ENCODE measurements around the gene PBX3. TPM values are rescaled to one million over a fixed set of nuclear protein-coding genes. Genes with fewer than 3 reads are reported as not detected.

The PBX3 gene
- polyA plus RNA-seq, 1 donor, result 11.2 TPM

DNA sequence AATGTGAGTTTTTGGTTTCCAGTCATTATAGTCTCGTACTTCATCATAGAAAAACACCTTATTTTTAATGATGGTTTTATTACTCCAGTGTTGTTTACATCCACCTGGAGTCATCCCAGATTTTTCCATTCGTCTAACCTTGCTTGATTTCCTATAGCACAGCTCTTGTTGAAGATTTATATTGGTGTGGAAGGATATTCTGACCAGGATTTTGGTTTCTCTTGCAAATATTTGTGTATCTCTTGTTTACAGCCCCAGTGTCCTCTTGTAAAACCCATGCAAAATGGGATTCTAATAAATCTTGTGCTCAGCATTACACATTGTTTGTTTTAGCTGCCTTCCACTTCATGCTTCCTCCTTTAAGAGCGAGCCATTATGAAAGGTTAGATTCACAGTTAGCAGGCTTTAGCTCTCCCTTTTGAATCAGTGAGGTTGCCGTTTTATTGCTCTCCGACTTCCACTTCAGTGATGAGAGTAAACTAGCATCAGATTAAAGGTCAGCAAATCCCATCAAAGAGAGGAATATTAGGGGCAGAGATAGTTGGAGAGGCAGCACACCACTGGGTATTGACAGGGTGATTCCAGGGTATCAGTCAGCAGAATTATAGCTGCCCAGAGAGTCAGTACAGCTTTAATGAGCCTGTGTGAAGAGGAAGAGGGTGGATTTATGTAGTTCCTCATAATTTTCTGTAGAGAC is 157.1 kb downstream of the PBX3 start:
- DNase-seq (ENCODE audit: low read depth), result no peak

DNA sequence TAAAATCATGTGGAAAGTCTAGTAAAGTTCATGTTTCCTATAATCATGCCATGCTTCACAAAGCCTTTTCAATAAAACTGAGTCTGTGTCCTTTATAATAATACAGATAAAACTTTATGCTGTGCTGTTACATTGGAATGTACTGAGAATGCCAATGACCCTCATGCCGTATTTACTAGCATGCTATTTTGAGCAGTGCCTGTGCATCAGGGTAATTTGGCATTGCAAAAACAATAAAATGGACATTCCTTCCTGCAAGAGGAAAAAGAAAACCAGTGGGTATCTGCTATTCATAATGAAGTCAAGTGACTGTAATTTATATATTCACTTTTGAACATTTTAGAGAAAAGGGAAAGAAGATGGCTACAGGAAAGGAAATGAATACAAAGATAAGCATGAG is 159.0 kb downstream of the PBX3 start:
- no peak for DNase-seq (ENCODE audit: low read depth)

DNA sequence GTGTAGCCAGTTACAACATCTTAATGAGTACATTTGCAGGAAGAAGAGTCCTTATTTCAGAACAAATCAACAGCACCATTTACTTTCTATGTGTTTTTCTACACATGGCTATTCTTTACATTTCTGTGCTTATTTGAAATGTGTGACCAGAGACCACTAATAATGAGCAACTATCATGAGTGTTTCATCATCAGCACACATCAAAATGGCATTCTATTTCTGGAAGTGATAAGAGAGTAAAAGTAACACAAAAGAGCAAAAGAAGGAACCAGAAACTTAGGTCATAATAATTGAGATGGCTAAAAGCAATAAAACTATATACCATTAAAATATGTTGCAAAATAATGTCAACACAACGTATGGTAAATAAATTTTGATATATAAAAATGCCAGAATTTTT is 159.7 kb downstream of the PBX3 start:
- no peak for DNase-seq (ENCODE audit: low read depth)

DNA sequence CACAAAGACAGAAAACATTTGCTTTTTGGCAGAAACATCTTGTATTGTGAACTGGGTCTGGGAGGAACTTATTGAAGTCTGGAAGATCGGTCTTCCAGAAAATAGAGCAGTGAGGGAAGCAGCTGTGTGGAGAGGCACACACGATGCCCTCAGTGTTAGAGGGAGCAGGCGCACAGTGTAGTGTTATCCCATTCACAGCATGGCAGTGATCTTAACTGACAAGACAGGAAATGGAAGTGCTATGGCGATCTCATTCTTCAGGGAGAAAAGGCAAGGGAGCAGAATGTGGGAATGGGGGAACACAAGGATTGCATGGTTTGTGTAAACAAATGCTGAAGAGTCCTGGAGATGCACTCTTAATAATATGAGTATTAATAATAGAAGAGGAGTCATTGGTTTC is 161.0 kb downstream of the PBX3 start:
- DNase-seq (ENCODE audit: low read depth), result no peak

DNA sequence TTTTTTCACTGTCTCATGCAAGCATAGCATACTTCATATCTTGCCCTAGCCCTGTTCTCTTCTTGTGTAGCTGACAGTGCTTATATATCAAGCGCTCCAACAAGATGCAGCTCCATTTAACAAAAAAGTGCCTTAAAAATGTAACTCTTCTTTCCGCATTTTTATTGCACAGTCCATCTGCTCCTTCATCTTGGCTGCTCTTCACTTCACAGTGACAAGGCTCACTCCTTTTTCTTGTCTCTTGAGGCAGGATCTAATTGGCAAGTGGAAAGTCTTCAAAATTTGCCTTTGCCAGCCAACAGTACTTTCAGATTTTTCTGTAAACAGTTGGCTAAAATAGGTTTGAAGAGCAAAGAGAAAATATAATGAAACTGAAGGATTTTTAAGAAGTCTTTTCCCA is 161.8 kb downstream of the PBX3 start:
- no peak for DNase-seq (ENCODE audit: low read depth)

DNA sequence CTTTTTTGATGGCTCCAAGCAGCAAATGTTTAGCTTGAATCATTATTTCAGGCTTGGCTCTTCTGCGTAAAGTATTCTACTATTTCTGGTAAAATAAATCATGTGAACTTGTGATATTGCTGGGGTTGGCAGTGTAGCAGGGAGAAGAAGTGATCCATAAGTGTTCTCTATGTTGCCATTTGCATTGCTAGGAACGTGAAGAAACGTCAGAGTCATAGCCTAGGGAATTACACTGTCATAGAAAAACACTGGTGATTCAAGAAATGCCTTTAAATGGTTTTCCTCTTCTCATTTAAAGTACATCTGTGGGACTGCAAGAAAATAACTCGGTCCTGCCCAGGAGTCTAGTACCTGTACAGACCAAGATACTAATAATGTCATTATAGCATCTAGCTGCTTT is 162.3 kb downstream of the PBX3 start:
- DNase-seq (ENCODE audit: low read depth), result no peak

DNA sequence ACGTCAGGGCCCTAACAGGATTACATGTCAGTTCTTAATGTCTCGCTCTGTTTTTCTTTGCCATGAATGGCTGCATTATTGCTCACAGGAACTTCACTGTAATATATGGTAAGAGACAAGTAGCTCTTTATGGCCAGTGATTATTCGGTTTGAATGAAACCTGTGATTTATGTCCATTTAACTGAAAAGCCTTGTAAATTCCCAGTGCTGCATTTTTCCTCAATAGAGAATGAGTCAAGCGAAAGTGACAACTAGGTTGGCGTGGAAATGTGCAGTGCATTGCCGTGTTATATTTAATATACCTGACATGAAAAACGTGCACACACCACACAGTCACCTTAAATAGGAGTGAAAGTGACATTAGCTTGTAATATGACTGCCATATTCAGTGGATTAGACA is 163.1 kb downstream of the PBX3 start:
- DNase-seq (ENCODE audit: low read depth), result no peak

DNA sequence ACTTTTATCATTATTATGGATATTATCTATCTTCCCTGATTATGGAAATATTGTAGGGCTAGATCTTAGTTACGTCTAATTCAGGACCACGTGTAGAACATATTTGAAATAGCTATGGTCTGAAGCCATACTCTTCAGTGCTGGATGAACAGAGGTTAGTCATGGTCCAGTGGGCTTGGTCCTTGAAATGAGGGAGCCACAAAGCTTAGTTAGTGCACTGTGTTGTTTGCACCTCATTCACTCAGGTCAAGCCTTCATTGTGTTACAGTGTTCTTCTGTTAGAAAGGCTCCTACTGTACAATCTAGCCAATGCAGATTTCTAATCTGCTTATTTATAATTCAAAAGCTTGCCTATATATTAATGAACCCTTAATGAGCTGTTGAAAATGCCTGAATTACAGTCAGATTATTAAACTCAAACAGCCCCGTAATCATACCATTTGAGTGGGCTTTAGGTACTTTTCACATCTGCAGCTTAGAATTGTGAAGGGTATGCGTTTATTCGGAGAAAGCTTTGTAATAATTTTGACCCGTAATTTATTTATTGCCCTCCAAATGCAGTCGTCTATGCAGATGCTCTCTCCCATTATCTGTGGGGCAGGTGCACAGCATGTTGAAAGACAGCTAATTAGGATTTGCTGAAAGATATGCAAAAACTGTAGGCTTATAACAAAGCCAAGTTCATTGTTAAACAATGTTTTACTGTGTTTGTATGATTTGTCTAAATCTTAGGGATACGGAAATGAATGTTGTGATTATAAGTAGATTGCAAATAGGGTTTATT is 164.9 kb downstream of the PBX3 start:
- DNase-seq (ENCODE audit: low read depth), result no peak

DNA sequence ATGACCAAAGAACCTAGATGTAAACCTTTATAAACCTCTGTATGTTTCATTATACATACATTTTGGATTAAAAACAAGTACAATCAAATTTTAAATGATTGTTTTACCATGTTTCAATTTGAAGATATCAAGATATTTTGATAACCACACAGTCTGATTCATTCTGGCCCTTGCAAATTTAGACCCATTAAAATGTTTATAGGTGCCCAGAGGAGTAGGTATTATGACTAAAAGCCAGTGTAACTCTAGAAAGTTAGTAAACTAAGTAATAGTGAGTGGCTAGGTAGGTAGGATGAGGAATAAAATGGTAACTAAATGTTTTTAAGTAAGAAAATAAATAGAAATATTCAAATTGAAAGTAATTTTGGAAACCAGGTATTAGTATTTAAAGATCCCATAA is 165.5 kb downstream of the PBX3 start:
- no peak for DNase-seq (ENCODE audit: low read depth)

DNA sequence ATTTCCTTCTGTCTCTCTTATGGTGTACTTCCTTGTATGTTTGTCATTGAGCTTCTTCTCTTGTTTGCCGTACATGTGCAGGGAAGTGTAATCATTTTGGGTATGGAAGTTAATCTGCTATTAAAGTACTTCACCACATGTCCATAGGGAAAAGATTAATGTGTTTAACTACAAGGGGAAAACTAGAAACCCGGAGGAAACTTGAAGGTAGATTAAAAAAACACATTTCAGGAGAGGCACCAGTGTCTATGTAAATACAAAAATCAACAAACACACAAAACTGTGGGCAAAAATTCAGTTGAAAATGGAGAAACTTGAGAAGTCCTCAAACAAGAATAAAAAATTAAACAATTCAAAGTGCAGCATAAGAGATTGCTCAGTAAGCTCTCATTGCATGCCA is 166.4 kb downstream of the PBX3 start:
- no peak for DNase-seq (ENCODE audit: low read depth)

DNA sequence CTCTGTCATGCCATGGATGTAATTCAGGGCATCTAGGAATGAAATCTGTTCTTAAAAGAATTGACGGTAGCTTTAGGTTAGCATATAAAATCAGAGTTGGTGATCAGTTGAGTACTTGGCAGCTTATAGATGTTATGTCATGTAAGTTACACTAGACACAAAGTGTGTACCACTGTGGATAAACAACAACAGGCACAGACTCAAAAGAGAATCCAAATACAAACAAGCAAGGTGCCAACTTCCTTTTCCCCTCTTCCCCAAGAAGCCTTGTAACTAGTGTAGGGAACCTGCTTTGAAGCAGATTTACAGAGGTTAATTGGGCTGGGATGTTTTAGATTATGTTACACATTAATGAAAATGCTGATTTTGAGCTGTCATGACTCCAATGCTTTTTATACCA is 167.2 kb downstream of the PBX3 start:
- DNase-seq (ENCODE audit: low read depth), result no peak

DNA sequence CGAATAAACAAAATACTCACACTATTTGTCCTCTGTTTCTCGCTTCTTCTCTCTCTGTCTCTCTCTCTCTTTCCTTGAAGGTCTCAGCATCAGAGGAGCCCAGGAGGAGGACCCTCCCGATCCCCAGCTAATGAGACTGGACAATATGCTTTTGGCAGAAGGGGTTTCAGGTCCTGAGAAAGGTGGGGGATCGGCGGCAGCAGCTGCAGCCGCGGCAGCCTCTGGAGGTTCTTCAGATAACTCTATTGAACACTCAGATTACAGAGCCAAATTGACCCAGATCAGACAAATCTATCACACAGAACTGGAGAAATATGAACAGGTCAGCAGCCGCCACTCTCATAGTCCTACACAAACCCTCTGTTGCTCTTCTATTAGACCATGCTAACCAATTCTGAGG is 168.4 kb downstream of the PBX3 start:
- DNase-seq (ENCODE audit: low read depth), result no peak

DNA sequence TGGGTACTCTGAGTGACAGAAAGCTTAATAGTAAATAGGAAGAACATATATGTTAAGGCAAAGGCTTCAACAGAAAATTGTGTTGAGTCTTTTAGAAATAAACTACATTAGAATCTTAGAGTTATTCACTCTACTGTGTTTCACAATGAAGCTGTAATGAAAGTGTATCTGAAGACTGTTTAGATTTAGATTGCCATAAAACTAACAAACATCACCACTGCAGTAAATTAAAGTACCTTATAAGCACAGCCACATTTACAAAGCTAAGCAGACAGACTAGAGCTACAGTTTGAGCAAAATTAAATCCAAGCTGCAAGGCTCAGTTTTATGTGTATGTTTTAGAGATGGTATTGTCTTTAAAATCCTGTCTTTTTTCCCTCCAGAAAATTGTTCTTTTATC is 172.4 kb downstream of the PBX3 start:
- no peak for DNase-seq (ENCODE audit: low read depth)

DNA sequence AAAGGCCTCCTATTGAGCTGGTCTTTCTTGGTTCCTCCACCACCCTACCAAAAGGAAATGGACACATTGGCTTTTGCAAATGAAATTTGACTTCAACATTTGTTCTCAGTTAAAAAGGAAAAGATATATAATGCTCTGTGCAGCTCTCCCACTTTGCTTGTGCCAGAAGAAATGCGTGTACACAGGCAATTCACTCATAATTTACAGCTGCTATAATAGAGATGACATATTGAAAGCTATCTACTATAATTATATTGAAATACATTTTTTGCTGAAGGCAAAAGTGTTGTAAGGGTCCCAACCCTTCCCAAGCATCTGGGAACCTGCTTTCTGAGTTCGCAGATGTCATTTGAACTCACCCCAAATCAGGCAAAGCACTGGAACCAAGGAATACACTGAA is 173.2 kb downstream of the PBX3 start:
- no peak for DNase-seq (ENCODE audit: low read depth)

DNA sequence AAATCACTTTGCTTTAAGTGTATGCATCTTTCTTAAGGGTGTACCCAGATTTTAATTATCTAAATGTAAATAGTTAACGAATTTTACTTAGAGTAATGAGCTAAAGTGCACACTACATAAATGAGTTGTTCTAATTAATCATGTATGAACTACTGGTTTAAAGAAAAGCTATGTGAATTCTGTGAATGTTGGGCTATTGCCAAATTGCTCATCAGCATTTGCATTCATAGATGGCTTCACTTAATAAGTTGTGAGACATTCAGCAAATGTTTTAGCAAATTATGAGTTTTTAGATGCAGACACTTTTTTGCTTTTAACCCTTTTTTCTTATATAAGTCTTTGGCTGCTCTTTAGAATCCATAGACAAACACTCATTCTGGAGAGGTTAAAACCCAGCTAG is 175.7 kb downstream of the PBX3 start:
- no peak for DNase-seq (ENCODE audit: low read depth)

DNA sequence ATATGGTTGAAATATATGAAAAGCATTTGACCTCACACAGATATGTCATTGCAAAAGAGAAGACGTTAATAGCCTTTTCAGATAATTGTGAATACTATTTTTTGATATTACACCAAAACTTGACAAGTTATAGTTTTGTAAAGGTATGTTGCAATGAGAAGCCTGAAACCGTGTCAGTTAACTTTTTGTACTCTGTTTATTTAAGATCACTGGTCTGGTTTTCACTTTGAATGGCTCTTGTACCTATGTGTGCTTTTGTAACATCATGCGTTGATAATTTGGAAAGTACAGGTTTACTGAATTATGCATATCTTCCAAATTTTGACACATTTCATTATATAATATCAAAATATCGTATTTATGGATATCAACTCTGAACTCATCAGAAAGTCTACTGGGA is 177.2 kb downstream of the PBX3 start:
- no peak for DNase-seq (ENCODE audit: low read depth)

DNA sequence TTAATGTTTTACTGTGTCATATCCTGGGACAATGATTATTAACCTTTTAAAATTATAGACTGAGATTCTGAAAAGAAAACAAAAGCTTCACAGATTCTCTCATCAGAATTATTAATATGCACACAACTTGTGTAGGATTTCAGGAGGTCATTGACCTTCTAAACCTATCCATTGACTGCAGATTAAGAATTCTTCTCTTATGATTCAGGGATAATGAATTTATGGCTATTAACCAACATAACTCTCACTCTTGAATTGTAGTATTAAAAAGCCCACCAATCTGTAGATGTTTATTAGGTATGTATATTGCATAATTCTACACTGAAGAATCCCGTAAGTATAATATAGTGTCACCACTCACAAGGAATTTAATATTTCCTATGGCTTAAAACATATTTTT is 179.8 kb downstream of the PBX3 start:
- DNase-seq (ENCODE audit: low read depth), result no peak

DNA sequence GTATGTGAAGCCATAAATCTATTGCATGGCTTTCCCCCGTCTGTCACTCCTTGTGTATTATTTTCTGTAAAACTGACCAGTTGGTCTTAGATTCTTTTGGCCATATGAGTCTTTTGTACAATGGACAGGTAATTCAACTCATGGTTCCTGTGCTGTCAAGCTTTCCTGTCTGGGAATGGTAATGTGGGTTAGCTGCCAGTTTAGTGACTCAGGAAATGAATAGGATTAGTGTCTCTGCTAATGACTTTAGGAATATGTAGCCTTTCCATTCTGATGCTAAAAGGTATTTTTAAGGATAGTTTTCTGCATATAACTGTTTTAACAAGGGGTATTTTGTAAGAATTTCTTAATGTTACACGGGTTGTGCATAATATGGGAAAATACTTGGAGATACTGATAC is 182.7 kb downstream of the PBX3 start:
- DNase-seq (ENCODE audit: low read depth), result no peak

DNA sequence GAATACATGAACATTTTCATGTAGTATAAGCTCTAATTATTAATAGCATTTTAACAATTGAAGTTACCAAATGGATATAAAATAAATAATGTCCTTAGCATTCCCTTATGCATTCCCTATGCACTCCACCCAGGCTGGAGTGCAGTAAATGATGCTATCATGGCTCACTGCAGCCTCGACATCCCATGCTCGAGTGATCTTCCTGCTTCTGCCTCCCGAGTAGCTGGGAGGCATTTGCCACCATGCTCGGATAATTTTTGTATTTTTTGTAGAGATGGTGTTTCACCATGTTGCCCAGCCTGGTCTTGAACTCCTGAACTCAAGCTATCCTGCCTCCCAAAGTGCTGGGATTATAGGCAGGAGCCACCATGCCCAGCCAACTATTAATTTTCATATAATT is 184.0 kb downstream of the PBX3 start:
- no peak for DNase-seq (ENCODE audit: low read depth)

DNA sequence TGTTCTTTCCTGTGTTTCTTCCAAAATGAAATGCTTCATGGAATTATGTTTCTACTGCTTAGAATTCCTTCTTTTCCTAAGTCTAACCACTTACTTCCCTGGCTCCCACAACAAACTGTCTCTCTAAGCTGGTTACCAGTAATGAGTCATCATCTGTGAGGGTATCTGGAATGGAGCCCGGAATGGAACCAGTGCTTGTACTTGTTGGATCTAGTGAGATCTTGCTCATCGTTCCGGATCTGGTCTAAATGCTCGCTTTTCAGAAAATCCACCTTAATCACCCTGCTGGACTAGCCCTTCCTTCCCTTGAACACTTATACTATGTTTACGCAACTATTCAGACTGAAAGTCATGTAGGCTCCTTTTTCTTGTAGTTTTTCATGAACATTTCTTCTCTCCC is 184.8 kb downstream of the PBX3 start:
- DNase-seq (ENCODE audit: low read depth), result no peak

DNA sequence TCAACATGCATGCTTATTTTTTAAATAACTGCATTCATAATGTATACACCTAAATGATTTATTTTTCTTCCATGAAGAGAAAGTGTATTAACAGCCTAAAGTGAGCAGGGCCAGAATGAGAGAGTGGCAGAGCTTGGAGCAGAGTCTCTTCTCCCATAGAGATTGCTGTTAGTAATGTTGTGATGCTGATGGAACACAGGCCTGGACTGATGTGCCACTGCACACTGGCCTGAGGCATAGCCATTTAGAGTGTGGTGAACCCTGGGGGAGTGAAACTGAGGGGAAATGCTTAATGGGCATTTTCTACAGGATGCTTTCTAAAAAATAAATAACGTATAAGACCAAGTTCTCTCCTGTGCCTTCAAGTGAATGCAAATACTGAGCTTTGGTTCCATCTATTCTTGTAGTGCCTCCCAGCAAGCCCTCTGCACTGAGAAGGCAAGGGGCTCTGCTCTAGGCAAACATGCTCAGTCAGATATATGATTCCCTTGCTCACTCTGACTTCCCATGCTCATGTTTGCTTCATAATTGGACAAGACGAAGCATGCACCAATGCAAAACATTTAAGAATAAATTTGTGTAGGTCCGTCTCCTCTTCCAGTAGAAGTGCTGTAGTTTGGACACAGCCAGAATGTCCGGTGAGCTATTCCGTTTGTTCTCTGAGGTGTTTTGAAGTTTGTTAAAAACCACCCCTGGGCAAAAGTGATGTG is 185.7 kb downstream of the PBX3 start:
- no peak for DNase-seq (ENCODE audit: low read depth)

DNA sequence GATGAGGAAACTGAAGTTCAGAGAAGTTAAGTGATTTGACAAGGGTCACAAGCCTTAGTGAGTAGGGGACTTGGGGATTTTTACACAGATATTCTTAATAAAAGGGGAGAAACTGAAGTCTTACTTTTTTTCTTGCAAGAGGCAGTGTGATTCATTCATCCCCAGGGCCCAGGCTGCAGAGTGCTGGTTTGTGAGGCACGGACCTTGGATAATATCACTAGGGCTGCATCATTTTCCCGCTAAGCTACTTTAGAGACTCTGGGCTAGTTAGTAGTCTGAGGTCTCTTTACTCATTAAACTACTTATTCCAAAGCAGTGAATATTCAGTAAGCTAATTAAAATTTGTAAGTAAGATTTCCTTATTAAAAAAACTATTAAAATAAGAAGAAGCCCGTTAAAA is 195.0 kb downstream of the PBX3 start:
- no peak for DNase-seq (ENCODE audit: low read depth)

DNA sequence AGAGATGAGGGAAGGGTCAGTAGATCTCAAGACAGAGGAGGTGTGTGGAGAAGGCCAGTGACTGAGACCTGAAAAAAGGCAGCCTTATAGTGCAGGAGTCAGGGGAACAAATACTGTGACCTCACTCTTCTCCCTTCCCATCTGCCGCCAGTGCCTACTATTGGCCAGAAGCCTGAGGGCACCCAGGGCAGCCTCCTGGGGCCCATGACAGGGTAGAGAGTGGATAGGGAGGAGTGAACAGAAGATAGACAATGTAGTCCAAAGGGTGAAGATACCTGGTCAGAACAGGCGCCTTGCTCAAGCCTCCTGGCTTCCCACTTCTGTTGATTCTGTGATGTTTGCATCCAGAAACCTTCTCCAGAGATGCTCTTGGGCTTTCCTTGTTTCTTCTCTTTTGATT is 196.7 kb downstream of the PBX3 start:
- no peak for DNase-seq (ENCODE audit: low read depth)
